Stimulated activated CD4-positive, alpha-beta T cell treated with anti-CD3 and anti-CD28 coated beads, Interleukin-2, amount 100 ng/mL, for 24 hours (primary cell): ENCODE results near the gene SPOCD1.

Experiments
- DNase-seq, 2 donors: peaks; one replicate each; pipeline ENCODE4 v3.0.0-alpha.2; 2020

SPOCD1 gene

DNA sequence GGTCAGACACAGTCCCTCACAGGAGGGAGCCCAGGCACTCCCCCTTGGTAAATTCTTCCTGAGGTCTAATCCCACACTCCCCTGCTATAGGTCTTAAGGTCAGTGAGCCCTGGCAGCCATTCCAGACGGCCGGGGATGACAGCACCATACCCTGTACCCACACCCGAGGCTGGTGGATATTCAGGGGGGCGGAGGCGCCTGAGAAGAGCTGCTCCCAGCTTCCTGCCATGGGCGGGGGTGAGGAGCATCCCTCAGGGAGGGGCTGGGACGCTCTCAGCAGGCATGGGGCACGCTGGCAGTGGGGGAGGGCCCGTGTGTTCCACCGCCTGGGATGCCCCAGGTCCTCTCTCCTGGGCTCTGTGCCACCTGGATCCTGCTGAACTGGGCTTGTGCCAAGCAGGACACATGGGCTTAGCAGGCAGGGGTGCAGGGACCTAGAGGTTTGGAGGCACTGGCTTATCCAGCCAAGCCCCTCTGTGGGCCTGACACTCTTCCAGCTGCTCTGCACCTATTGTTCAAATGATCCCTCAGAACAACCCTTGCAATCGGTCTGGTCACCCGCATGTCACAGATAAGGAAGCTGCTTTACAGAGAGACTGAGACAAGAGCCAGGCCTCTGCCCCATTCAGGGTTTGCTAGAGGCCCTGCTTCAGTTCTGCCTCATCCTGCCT, 46.0 kb downstream of the SPOCD1 start:
- DNase-seq, result no peak

- DNase-seq, result no peak
These were observed 46.7 kb downstream of the SPOCD1 start for GRCh38 chr1:31768939-31769704.

DNA sequence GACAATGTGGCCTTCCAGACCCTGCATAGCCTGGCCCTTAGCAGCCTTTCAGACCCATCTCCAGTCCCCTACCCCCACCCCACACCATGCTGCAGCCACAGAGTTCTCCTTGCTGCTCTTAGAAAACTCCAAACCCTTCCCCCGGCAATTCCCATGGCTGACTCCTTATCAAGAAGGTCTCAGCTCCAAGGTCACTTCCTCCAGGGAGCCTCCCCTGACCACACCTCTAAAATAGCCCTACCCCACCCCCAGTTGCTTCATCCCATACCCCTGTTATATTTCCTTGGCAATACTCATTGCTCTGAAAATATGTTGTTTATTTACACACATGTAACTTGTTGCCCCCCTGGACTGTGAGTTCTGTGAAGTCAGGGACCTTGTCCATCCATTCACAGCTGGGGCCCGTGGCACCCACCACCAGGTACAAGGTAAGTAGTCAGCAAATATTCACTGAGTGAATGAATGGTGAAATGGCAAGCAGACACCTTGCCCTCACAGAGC, 47.4 kb downstream of the SPOCD1 start:
- DNase-seq, result no peak

GRCh38 chr1:31767225-31767624, 48.6 kb downstream of the SPOCD1 start:
- DNase-seq, result no peak

DNA sequence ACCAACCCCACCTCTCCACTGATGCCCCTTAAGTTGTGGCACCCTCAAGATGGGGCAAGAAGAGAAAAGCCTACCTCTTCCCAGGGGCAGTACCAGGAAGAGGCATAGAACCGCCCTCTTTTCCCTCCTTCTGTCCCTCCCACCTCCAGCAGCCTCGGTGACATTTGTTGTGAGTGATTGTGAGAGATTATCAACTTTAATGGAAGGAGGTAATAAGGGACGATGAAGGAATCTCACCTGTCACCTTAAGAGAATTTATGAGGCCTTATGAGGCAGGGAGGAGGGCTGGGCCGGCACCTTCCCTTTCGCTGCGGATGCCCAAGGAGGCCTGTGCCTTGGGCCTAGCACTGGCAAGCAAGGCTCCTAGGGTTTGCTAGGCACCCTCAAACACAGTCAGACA, 50.3 kb downstream of the SPOCD1 start:
- DNase-seq, result no peak

DNA sequence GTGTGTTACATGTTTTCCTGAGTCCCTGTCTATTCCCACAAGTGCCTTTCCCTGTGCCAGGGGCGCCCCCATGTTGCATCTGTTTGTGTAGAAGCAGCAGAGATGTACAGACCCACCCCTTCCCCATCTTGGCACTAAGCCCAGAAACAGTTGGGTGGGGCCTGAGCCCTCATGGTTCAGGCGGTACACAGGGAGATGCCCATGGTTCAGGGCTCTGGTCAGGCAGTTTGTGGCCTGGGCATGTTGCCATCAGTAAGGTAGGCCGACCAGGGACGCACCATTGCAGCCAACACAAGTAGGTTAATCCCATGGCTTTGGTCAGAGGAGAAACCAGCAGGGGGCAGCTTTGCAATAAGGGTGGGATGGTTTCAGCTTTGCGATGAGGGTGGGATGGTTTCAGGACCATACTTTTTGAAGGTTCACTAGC, 50.8 kb downstream of the SPOCD1 start:
- peak in 1 of 2 donors; percentile 18 for DNase-seq

DNA sequence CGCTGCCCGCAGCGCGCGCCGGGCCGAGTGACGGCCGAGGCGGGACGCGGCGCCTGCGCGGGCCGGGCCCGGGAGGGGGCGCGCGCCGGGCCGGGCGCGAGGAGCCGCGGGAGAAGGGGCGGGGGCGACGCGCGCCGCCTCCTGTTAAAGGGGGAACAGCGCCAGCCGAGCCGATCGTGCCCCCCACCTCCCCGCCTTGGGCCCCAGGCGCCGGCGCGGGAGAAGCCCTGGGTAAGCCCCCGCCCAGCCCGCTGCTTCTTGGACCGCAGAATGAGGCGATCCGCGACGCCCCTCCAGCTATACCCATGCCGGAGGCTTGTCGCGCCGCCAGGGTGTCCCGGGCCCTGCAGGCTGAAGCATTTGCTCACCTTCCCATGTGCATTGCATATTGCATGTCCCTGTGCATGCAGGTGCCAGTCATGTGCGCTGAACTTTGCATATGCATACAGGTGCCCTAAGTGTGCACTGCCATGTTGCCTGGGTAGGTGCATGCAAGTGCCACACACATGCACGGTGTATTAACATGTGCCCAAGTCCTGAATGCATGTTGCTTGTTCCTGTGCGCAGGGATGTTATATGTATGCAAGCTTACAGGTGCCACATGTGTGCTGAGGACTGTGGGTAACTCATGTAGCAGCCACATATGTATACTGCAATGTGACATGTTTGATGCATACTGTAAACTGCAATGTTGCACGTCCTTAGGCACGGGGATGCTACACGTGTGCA, 51.3 kb downstream of the SPOCD1 start, which contains the start of gene ADGRB2:
Gene ADGRB2 (minus strand): TSS at position 29 of the 729 bp plus-strand sequence. CDS start 7,119 bp downstream, outside the sequence.
- peak in 1 of 2 donors; percentile 24 for DNase-seq

DNA sequence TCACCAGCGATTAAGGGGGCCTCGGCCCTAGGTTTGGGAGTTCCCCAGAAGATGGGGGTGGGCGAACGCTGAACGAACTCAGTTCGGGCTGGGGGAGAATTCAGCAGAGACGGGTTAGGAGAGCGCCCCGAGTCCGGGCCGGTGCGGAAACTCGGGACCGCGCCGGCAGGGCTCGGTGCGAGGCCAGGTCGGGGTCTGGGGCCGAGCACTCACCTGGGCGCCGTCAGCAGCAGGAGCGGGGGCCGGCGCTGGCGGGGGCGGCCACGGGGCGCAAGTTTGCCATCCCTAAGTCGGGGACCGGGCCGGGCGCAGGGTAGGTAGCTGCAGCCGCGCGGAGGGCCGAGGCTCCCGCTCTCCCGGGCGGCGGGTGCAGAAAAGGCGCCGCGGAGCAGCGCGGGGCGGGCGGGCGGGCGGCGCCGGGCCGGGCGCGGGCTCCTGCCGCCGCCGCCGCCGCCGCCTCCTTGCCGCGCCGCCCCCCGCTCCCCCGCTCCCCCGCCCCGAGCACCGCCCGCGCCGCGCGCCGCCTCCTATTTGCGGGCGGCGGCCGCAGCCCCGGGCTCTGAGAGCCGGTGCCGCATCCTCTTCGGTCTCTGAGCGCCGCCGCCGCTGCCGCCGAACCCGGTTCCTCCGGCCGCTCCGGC, 52.0 kb downstream of the SPOCD1 start:
- DNase-seq, result peak in 1 of 2 donors; percentile 18

GRCh38 chr1:31762726-31763670, 52.8 kb downstream of the SPOCD1 start:
- DNase-seq, result peak; percentile 69 to 79

DNA sequence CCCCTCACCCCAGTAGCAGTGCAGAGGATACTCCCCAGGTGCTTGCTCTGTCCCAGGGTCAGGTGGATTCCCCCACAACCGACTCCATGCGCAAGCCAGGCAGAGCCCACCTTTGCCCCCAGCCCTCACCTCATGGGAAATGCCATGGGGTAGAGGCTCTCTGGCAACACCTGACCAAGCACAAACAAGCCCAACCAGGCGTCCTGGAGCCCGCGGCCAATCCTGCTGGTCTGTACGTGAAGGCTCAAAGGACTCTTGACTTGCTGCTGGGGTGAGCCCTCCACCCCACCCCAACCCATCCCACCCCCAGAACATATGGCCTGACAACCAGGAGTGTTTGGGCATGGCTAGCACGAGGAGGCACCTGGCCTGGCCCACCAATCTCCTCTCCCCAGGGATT, 53.5 kb downstream of the SPOCD1 start:
- no peak for DNase-seq

- DNase-seq, result no peak
These were observed 53.9 kb downstream of the SPOCD1 start for GRCh38 chr1:31761883-31762282.

DNA sequence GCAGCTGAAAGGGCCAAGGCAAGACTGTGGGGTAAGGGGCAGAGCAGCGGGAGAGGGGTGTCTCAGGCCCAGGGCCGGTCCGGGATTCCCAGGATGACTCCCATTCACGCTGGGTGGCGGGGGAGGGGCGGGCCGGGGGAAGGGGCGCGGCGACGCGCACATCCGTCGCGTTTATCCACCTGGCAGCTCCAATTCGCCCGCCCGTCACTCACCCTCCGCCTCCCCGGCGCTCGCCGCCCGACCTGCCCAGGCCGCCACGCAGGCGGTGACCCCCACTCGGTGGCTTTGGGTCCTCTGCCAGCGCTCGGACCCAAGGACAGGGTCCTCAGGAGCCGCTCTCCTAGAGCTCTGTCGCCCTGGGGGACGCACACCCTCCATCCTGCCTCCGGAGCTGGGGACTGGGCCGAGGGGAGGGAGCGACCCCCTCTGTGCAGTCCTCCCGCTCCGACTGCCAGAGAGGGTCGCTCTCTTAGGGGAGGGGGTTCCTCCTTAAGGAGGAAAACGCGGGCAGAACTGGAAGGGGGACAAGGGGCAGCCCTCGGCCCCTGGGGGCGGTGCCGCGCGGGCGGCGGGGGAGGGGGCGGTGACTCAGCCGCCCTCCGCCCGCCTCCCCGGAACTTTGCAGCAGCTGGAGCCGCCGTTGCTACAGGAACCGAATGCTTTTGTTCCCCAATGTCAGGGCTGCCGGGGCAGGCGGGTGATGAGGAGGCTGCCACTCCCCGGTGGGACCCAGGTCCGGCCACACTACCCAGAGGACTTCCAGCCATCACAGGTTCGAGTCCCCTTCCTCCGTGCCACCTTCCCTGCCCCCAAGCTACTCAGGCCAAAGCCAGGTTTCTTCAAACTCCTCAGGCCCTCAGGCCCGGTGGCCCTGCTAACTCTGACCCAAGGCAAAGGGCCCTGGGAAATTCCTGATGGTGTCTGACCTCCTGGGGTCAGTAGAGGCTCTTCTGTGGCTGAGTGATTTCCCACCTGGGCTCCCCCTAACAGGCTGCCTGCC, 55.1 kb downstream of the SPOCD1 start:
- DNase-seq, result peak; percentile 62 to 64

DNA sequence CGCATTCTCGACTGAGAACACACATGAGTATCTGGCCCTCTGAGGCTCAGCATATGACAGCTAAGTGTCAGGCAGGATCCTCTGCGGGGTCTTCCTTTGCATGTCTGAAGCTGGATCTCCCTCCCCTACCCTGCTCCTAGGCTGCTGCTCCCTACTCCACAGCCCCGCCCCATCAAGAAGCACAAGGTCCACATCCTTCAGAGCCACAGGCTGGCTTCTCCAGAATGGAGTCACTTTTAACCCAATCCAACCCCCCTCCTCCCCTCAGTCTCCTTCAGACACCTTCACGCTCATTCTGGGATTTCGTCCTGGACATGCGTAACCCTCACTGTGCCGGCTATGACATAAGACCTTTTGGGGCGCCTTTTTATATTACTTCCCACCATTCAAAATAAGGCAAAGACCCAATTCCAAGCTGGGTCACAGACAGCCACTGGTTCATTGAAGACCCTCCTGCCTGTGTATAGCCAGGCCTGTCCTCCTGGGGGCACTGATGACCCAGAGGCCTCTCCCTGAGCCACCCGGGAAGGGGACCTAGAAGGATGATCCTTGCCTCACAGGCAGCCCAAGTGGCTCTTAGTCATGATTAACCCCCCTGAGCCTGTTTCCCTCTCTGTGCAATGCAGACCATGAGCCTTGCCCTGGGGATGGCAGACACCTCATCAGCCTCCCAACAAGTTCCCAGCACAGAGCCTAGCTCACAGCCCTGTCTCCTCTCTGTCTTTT, 56.4 kb downstream of the SPOCD1 start:
- no peak for DNase-seq

DNA sequence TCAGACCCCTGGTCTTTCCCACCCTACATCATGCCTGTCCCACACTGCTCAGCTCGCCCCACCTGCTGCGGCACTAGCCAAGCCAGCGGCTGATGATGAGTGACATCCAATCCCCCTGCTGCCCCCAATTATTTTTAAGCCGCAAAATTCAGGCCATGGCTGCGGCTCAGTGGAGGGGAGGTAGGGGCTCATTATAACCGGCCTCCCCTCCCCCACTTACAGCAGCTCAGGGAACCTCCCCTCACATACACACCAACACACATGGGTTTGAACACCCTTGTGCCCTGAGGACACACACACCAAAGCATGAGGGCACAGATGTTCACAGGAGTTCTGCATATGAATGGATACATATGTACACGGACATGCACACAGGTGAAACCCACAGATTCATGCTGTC, 57.0 kb downstream of the SPOCD1 start:
- DNase-seq, result no peak

GRCh38 chr1:31757989-31758388, 57.8 kb downstream of the SPOCD1 start:
- DNase-seq, result no peak

DNA sequence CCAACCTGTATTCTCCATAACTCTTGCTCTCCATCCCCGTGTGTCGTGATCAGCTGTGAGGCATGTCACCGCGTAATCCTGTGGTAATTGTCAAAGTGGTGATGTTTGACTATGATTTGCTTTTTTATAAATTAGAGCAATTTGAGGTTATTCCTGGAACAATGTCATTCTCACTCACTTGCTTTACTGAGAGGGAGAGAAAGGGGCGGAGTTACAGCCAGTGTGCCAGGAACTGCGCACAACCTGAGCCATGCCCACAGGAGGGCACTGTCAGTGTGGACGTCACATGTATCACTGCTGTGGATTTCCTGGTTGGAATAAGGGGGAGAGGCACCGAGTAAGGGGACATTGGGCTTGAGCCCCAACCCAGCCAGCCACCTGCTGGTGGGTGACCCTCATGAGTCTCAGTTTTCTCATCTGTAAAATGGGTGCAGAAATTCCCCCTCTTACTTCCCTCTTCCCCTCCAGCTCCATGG, 58.6 kb downstream of the SPOCD1 start:
- no peak for DNase-seq

DNA sequence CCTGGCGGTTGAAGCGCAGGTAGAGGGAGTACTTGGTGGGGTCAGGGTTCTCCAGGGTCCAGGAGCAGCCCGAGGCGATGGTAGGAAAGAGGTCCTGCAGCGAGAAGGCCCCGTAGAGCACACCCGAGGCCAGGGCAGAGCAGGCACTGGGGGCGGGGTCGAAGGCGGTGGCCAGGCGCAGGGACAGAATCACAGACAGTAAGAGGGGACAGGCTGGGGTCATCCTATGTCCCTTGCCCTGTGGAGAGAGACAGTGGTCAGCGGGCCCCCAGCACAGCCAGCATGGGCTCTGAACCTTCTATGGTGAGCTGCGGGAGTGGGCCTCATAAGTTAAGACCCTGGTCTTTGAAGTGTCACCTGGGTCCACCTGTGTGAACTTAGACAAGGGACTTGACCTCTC, 59.2 kb downstream of the SPOCD1 start:
- no peak for DNase-seq

DNA sequence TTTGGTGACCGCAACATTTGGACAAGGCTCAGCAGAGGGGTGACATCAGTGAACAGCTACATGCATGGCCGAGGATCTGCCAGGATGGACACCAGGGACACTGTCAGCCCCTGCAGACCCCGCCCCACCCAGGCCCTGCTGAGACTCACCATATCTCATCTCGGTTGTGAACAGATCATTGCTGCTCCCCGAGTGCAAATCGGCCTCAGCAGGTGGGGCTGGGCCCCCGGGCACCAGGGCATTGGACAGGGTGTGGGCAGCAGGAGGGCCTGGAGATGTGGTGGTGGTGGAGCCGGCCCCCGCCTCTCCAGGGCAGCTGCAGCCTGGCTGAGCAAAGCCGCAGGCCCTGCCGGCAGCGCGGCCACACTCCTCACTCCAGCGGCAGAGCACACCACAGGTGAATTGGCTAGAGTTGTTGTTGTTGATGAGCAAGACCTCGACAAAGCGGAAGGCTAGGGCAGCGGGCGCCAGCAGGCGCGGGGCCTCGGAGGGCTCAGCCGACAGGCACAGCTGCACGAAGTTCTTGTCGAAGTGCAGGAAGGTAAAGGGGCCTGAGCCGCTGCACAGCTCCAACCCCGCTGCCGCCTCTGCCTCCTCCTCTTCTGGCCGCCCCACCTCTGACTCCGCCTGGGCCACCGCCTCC, 59.9 kb downstream of the SPOCD1 start:
- DNase-seq, result no peak

- DNase-seq, result no peak
These were observed 60.6 kb downstream of the SPOCD1 start for GRCh38 chr1:31755197-31755611.
